NCI-H748 (cell line): Measurements from ENCODE around the gene CELSR1.
"Not testable (repeated sequence)": the region's sequence is repeated elsewhere in the genome, so short reads cannot be mapped to it uniquely, and the experiment has no call there.

Experiments
- DNase-seq: peaks from one replicate; lab custom pipeline; 2025; ENCODE audit not compliant: unreplicated experiment; lab: John Stamatoyannopoulos, UW

CELSR1 gene

GRCh38 chr22:46483353-46483752 lies 54.1 kb downstream of the CELSR1 start:
- DNase-seq, result no peak

GRCh38 chr22:46482056-46482675 lies 55.3 kb downstream of the CELSR1 start:
- DNase-seq, result no peak

- no peak for DNase-seq
These were observed 56.0 kb downstream of the CELSR1 start for GRCh38 chr22:46481386-46481785.

GRCh38 chr22:46480396-46480795 lies 57.0 kb downstream of the CELSR1 start:
- no peak for DNase-seq

GRCh38 chr22:46479046-46479445 lies 58.4 kb downstream of the CELSR1 start:
- DNase-seq, result no peak

- no peak for DNase-seq
These were observed 59.3 kb downstream of the CELSR1 start for GRCh38 chr22:46478083-46478551.

- DNase-seq, result no peak
These were observed 60.9 kb downstream of the CELSR1 start for GRCh38 chr22:46476547-46476941.

- DNase-seq, result no peak
These were observed 63.4 kb downstream of the CELSR1 start for GRCh38 chr22:46473896-46474557.

- no peak for DNase-seq
These were observed 64.2 kb downstream of the CELSR1 start for GRCh38 chr22:46473021-46473779.

GRCh38 chr22:46472722-46473016 lies 64.8 kb downstream of the CELSR1 start:
- no peak for DNase-seq

- DNase-seq, result no peak
These were observed 65.3 kb downstream of the CELSR1 start for GRCh38 chr22:46471901-46472721.

GRCh38 chr22:46471330-46471729 lies 66.1 kb downstream of the CELSR1 start:
- DNase-seq, result not testable (repeated sequence)

GRCh38 chr22:46469711-46470110 lies 67.7 kb downstream of the CELSR1 start:
- DNase-seq, result no peak

GRCh38 chr22:46467006-46467405 lies 70.4 kb downstream of the CELSR1 start:
- no peak for DNase-seq

GRCh38 chr22:46466255-46466676 lies 71.2 kb downstream of the CELSR1 start:
- no peak for DNase-seq

GRCh38 chr22:46465793-46466192 lies 71.6 kb downstream of the CELSR1 start:
- no peak for DNase-seq

- DNase-seq, result no peak
These were observed 72.1 kb downstream of the CELSR1 start for GRCh38 chr22:46465345-46465720.

GRCh38 chr22:46464701-46465344 lies 72.6 kb downstream of the CELSR1 start:
- DNase-seq, result no peak

GRCh38 chr22:46464296-46464695 lies 73.1 kb downstream of the CELSR1 start:
- no peak for DNase-seq

- DNase-seq, result no peak
These were observed 73.8 kb downstream of the CELSR1 start for GRCh38 chr22:46463435-46464227.
